Measurements from ENCODE around the gene ADORA2B.

Gene ADORA2B

DNA sequence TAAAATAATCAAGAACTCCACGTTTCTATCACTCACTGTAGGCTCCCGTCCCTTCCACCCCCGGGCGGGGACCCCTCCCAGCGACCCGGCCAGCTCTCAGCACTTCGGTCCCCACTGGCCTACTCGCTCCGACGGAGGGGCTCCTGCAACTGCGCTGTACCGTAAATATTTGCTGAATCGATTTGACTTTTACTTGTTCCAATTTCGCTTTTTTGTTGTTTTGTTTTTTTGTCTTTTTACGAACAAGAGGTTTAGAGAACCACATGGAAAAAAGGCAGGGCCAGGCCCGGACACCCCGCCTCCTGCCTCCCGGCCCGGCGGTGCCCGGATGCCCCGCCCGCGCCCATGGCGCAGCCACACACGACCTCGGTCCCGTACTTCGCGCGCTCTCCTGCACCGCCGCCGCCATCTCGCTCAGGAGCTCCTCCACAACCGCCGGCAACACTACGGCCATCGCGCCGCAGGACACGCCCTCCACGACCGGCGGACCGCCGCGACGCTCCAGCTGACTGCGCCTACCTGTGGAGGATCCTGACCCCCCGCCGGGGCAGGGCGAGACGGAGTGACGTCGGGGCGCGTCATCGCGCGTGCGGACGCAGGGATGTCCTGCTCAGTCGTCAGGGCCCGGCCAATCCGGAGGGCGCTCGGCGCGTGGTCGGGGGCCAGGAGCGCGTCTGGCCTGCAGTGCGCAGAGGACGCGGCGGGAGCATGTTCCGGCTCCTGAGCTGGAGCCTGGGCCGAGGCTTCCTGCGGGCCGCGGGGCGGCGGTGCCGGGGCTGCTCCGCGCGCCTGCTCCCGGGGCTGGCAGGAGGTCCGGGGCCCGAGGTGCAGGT lies 54.4 kb downstream of the ADORA2B start, which contains the start of the genes TTC19 and ZSWIM7:
Gene TTC19, plus strand, starts transcription at position 684 of the 833 bp plus-strand sequence. Its CDS starts 25 bp downstream, at position 709.
Gene ZSWIM7, minus strand, starts transcription at position 564 of the 833 bp plus-strand sequence. Its CDS starts 110 bp downstream, at position 454.
- peak; percentile 67 for DNase-seq

- no peak for DNase-seq
These were observed 55.3 kb downstream of the ADORA2B start for GRCh38 chr17:15999974-16000827.

DNA sequence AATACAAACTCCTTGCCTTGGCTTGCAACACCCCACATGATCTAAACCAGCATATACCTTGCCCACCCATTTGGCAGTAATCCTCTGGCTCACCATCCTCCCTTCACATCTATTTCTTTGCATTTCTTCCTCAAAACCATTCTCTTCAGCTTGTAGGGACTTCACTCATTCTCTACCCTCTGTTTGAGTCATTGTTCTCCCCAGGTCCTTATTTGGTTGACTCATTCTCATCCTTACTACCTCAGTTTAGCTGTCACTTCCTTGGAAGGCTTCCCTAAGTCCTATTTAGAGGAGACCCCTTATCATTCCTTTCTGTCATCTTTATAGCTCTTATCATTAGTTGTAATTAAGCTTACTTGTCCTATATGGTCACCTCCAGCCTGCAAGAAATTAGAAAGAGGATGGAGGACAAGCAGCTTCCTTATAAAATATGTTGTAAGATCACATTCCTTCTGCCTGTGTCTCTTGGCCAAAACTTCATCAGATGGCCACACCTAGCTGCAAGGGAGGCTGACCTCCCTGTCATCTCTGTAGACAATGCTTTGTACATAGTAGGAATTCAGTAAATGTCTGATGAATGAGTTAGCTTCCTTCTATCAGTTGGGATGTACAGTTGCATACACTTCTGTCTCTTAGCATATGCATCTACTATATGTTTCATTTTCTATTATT lies 56.4 kb downstream of the ADORA2B start:
- DNase-seq, result no peak

DNA sequence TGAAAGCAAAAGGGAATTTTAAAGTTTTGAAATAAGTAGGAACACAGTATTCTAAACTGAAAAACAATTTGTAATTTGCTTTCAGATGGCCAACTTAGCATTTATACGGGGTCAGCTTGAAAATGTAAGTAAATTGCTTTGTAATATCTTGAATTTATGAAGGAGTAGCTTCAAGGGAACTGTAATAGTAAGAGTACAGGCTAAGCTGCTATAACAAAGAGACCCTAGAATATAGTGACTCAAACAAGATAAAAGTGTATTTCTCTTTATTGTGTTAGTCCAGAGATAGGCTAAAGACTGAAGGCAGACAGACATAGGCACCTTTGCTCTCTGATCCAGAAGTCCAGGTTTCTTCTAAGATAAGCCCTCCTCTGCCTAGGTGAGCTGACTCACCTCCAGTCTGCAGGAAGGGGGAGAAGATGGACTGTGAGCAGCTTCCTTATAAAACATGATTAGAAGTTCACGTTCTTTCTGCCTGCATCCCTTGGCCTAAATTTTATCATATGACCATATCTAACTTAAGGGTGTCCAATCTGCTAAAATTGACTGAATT lies 57.9 kb downstream of the ADORA2B start:
- DNase-seq, result no peak

DNA sequence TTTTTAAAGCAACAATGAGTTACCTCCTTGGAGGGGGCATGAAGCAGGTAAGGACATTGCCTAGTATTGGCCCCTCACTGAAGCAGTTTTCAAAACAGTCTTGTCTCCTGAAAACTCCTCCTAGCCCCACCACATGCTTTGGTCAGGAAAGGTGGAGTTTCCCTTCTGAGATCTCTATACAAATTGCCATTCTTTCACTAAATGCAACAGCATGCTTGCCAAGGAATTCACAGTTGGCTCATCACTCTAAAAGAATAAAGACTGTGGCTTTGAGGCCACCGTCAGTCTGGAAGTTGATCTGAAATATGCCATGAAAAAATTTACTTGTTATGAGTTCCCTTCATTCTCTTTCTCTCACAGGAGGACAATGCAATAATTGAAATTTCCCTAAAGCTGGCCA lies 58.9 kb downstream of the ADORA2B start:
- no peak for DNase-seq

- DNase-seq, result no peak
These were observed 60.7 kb downstream of the ADORA2B start for GRCh38 chr17:16005636-16006035.

DNA sequence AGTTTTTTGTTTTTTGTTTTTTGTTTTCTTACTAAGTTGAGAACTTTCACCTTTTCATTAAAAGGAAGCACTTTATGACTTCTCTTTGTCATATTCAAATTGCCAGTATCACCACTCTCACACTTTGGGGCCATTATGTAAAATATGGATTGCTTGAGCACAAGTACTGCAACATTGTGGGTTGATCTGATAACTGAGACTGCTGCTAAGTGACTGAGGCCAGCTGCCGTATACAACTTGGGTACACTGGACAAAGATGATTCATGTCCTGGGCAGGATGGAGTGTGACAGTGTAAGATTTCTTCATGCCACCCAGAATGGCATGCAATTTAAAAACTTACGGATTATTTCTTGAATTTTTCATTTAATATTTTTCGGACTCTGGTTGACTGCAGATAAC lies 62.5 kb downstream of the ADORA2B start:
- DNase-seq, result no peak

- DNase-seq, result no peak
These were observed 69.0 kb downstream of the ADORA2B start for GRCh38 chr17:16013943-16014407.

GRCh38 chr17:16019347-16019746 lies 74.4 kb downstream of the ADORA2B start:
- DNase-seq, result no peak

- no peak for DNase-seq
These were observed 79.0 kb downstream of the ADORA2B start for GRCh38 chr17:16023881-16024280.

- no peak for DNase-seq
These were observed 80.3 kb downstream of the ADORA2B start for GRCh38 chr17:16025202-16025601.
